SH-SY5Y (cell line): Measurements from ENCODE around the gene GARNL3.

Experiments
- GATA2 ChIP-seq: IDR thresholded peaks from 2 replicates; pipeline ENCODE4 v1.6.1; 2011; ENCODE audit warnings: mild to moderate bottlenecking, low read depth, low read length
- GATA3 ChIP-seq: IDR thresholded peaks from 2 replicates; pipeline ENCODE4 v1.6.1; 2011; ENCODE audit warnings: low read depth, mild to moderate bottlenecking, low read length, moderate library complexity

The GARNL3 gene

GRCh38 chr9:127396253-127396807 lies 131.8 kb downstream of the GARNL3 start:
- TF ChIP-seq GATA3 = no peak
- no peak for TF ChIP-seq GATA2

GRCh38 chr9:127396808-127397645 lies 132.5 kb downstream of the GARNL3 start, which contains the start of gene SLC2A8:
TSS of gene SLC2A8 (plus strand) at chr9:127397169. CDS start at chr9:127397231, 62 bp downstream.
- TF ChIP-seq GATA3 (no peak), GATA2 (no peak)

GRCh38 chr9:127397646-127398274 lies 133.2 kb downstream of the GARNL3 start:
- no peak for TF ChIP-seq GATA3

- TF ChIP-seq GATA2 (no peak), GATA3 (no peak)
Observed at GRCh38 chr9:127398275-127398647, 133.7 kb downstream of the GARNL3 start.

DNA sequence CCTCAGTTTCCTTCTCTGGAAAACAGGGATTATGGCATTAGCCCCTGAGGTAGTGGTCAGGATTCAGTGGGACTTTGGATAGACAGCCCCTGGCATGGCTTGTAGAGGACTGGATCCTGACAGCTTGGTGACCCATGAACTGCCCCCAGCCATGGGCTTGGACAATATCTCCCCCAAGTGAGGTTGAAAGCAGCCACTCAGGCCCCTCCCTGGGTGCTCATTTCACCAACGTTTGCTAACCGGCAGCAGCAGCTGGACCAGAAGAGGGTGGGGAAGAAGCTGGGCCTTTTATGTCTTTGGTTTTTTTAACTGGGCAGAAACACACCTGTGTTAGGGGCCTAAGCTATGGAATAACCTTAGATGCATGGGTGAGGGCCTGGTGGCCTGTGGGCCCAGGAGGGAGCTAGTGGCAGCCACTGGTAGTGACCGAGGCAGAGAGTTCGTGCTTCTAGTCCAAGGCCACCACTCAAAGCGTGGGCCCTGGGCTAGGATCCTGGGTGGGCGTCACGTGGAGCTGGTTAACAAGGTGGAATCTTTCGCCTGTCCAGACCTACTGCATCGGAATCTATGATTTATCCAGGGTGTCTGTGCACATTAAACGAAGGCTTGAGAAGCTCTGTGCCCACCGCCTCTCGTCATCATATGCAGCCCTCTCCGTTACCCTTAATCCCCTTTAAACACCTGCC lies 134.3 kb downstream of the GARNL3 start:
- TF ChIP-seq GATA3 = no peak
- TF ChIP-seq GATA2 = no peak

- TF ChIP-seq GATA2 (no peak), GATA3 (no peak)
Observed at GRCh38 chr9:127399736-127400269, 135.2 kb downstream of the GARNL3 start.

DNA sequence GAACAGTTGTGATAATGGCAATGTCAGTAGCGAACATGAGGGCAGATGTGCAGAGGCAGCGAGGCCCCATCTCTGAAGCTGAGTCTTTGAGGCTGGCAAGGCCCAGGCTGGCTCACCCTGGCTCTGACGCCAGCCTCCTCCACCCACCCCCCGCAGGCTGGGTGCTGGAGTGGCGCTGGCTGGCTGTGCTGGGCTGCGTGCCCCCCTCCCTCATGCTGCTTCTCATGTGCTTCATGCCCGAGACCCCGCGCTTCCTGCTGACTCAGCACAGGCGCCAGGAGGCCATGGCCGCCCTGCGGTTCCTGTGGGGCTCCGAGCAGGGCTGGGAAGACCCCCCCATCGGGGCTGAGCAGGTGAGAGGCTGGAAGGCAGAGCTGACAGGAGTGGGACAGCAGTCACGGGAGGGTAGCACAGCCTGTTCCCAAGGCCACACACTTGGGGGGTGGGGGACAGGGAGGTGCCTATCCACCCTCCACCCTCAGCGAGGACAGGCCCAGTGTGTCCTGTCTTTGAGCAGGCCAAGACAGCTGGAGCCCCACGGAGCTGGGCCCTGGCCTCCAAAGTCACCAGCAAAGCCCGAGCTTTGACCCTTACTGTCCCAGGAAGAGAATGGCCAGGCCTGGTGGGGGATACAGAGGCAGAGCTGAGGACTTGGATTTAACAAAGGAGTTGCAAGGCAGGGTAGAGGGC lies 138.0 kb downstream of the GARNL3 start:
- no peak for TF ChIP-seq GATA2
- TF ChIP-seq GATA3 = no peak

GRCh38 chr9:127403507-127404192 lies 139.1 kb downstream of the GARNL3 start:
- TF ChIP-seq GATA2 = no peak

DNA sequence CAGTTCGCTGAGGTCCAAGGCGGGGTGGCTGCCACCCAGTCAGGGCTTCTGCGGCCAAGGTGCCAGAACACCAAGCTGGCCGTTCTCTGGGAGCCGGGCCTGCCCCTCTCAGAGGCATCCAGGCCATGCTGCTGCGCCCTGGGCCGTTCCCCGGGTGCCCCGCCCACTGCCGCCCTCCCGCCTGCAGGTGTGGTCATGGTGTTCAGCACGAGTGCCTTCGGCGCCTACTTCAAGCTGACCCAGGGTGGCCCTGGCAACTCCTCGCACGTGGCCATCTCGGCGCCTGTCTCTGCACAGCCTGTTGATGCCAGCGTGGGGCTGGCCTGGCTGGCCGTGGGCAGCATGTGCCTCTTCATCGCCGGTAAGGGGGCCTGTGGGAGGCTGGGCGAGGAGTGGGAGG lies 140.1 kb downstream of the GARNL3 start:
- TF ChIP-seq GATA2 (no peak), GATA3 (no peak)

DNA sequence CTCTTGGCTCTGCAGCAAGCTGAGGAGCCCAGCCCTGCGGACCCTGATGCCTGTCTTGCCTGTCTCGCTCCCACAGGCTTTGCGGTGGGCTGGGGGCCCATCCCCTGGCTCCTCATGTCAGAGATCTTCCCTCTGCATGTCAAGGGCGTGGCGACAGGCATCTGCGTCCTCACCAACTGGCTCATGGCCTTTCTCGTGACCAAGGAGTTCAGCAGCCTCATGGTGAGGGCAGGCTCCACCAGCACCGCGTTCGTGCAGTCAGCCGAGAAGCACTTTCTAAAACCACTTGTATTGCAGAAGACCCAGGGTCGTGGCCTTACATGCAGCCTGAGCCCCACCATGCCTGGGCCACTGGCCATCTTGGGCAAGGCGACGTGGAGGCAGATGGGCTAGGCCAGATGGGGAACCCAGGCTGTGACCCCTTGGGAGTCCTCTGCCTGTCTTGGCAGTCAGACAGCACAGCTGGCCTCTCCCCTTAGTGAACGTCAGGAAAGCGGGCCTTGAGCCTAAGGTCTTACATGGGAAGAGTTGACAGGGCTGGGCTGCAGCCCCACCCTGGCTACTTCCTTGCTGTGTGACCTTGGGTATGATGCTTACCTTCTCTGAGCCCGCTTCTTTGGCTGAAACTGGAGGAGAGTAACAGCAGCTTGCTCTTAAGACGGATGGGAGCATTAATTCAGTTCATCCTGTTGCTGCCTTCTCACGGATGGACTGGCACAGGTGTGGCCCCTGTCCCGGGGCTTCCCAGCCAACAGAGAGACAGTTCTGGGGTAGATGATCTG lies 141.0 kb downstream of the GARNL3 start:
- TF ChIP-seq GATA3 (no peak), GATA2 (no peak)

- no peak for TF ChIP-seq GATA2
- no peak for TF ChIP-seq GATA3
Observed at GRCh38 chr9:127406799-127407491, 142.4 kb downstream of the GARNL3 start.

- TF ChIP-seq GATA3 = no peak
- TF ChIP-seq GATA2 = no peak
Observed at GRCh38 chr9:127407492-127407843, 142.9 kb downstream of the GARNL3 start.

DNA sequence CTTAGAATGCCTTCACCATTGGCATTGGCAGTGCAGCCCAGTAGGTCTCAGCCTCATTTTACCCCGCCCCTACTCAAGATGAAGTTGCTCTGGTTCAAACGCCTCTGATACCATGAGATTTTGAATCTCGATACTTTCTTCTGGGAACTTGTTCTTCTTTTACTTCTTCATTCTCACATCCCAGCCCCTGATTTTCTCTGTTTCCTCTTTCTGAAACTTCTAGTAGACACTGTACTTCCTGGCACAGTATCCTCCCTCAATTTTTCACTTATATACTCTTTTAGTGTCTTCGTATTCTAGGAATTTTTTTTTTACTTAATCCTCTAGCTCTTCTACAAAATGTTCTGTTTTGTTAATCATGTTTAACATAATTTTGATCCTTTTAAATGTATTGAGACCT lies 146.5 kb downstream of the GARNL3 start:
- TF ChIP-seq GATA2 = no peak
- TF ChIP-seq GATA3 = no peak
